Gastrocnemius medialis (tissue), 4 donors: Measurements from ENCODE around the gene FNBP1L.

Experiments
- CTCF ChIP-seq, 5 experiments: fragments of 450-650 bp in 3 of 5; fragments of 200-600 bp in 2 of 5; sonication (generic) in 2 of 5; IDR thresholded peaks in 4 of 5; conservative IDR thresholded peaks in 1 of 5; 1 replicate in 4 of 5; 2 replicates in 1 of 5; pipeline ENCODE4 v1.5.1; 2016 to 2019; ENCODE audit warnings: antibody characterized with exemption in 5 of 5, mild to moderate bottlenecking in 3 of 5, moderate library complexity in 3 of 5
- POLR2A ChIP-seq, 2 donors: fragments of 450-650 bp; IDR thresholded peaks; one replicate each; pipeline ENCODE4 v1.6.1; 2017; ENCODE audit warnings: antibody characterized with exemption in 2 of 2, mild to moderate bottlenecking in 2 of 2, moderate library complexity in 2 of 2

- no peak for TF ChIP-seq POLR2A (IDR thresholded peaks at IDR 0.05)
- no peak for TF ChIP-seq CTCF (IDR thresholded peaks at IDR 0.05 in 4 of 5, conservative IDR thresholded peaks at IDR 0.05 in 1 of 5)
Observed at GRCh38 chr1:93531193-93531592, 83.3 kb downstream of the FNBP1L start.
